K562 (cell line): ENCODE data around the gene TIMM17A. TPM values are rescaled to one million over a fixed set of nuclear protein-coding genes. Genes with fewer than 3 reads are reported as not detected.

Experiments
- BCL6 ChIP-seq: fragments of 250-450 bp; sonication (Bioruptor Pico); IDR thresholded peaks from 2 replicates; pipeline ENCODE4 v1.4.0; 2020
- DMBX1 ChIP-seq: fragments of 250-450 bp; sonication (Bioruptor Pico); IDR thresholded peaks from 2 replicates; pipeline ENCODE4 v1.8.0; 2022; ENCODE audit warnings: inconsistent platforms, mild to moderate bottlenecking, moderate library complexity, borderline replicate concordance
- E2F4 ChIP-seq: sonication (generic); formaldehyde crosslinking; IDR thresholded peaks from 2 replicates; pipeline ENCODE4 v1.8.0; 2022; ENCODE audit warnings: mild to moderate bottlenecking, low read depth, missing genetic modification reagents
- ELK3 ChIP-seq: fragments of 450-650 bp; formaldehyde crosslinking; IDR thresholded peaks from 2 replicates; pipeline ENCODE4 v1.4.0; 2020; ENCODE audit warnings: mild to moderate bottlenecking
- FOXO4 ChIP-seq: fragments of 450-650 bp; formaldehyde crosslinking; IDR thresholded peaks from 2 replicates; pipeline ENCODE4 v1.4.0; 2020; ENCODE audit warnings: mild to moderate bottlenecking, moderate library complexity
- HDAC3 ChIP-seq: fragments of 450-650 bp; IDR thresholded peaks from 2 replicates; pipeline ENCODE4 v1.6.1; 2018; ENCODE audit warnings: borderline replicate concordance, mild to moderate bottlenecking, moderate library complexity; ENCODE audit not compliant: partially characterized antibody
- HNRNPH1 ChIP-seq: fragments of 200-400 bp; formaldehyde crosslinking; optimal IDR thresholded peaks from 2 replicates; pipeline ENCODE3; 2017; ENCODE audit warnings: low read depth, mild to moderate bottlenecking, low read length, moderate library complexity
- JUN ChIP-seq, 2 experiments: sonication (generic) in 1 of 2; formaldehyde crosslinking in 1 of 2; IDR thresholded peaks; 2 replicates each; pipeline versions ENCODE4 v1.6.1 to v1.8.0; 2012 to 2022; ENCODE audit warnings: borderline replicate concordance in 2 of 2, mild to moderate bottlenecking in 2 of 2, improper control_type of control experiment in 1 of 2, low read depth in 1 of 2, low read length in 1 of 2, missing genetic modification reagents in 1 of 2
- KAT7 ChIP-seq: sonication (generic); formaldehyde crosslinking; IDR thresholded peaks from 2 replicates; pipeline ENCODE4 v1.8.0; 2022; ENCODE audit warnings: missing genetic modification reagents, mild to moderate bottlenecking, borderline replicate concordance
- KLF6 ChIP-seq: fragments of 250-450 bp; sonication (Bioruptor Pico); IDR thresholded peaks from 2 replicates; pipeline ENCODE4 v1.4.0; 2020; ENCODE audit warnings: mild to moderate bottlenecking, moderate library complexity, borderline replicate concordance
- MCM3 ChIP-seq: fragments of 450-650 bp; IDR thresholded peaks from 2 replicates; pipeline ENCODE4 v1.6.1; 2016
- PRMT5 ChIP-seq: sonication (generic); formaldehyde crosslinking; IDR thresholded peaks from 2 replicates; pipeline ENCODE4 v1.5.0; 2020; ENCODE audit warnings: missing genetic modification reagents
- RBFOX2 ChIP-seq: fragments of 200-400 bp; formaldehyde crosslinking; IDR thresholded peaks from 2 replicates; pipeline ENCODE4 v1.6.1; 2017; ENCODE audit warnings: low read depth, mild to moderate bottlenecking, low read length, moderate library complexity
- SIRT6 ChIP-seq: IDR thresholded peaks from one replicate; pipeline ENCODE4 v1.6.1; 2012; ENCODE audit warnings: low read depth, mild to moderate bottlenecking, control low read depth, inconsistent platforms, low read length, moderate library complexity
- TFAP4 ChIP-seq: sonication (generic); formaldehyde crosslinking; IDR thresholded peaks from 2 replicates; pipeline ENCODE4 v1.8.0; 2022; ENCODE audit warnings: missing genetic modification reagents, mild to moderate bottlenecking, moderate library complexity, borderline replicate concordance
- ZBTB12 ChIP-seq: fragments of 250-450 bp; sonication (Bioruptor Pico); IDR thresholded peaks from 2 replicates; pipeline ENCODE4 v1.4.0; 2020
- ZNF253 ChIP-seq: fragments of 250-450 bp; sonication (Bioruptor Pico); conservative IDR thresholded peaks from 2 replicates; pipeline ENCODE4 v1.6.1; 2021; ENCODE audit warnings: mild to moderate bottlenecking
- ZNF277 ChIP-seq: fragments of 250-450 bp; sonication (Bioruptor Pico); IDR thresholded peaks from 2 replicates; pipeline ENCODE4 v1.8.0; 2022; ENCODE audit warnings: inconsistent platforms, mild to moderate bottlenecking, moderate library complexity, borderline replicate concordance
- ZNF583 ChIP-seq: fragments of 250-450 bp; sonication (Bioruptor Pico); IDR thresholded peaks from 2 replicates; pipeline ENCODE4 v1.4.0; 2020
- ZSCAN32 ChIP-seq: fragments of 450-650 bp; formaldehyde crosslinking; IDR thresholded peaks from 2 replicates; pipeline ENCODE4 v1.4.0; 2020; ENCODE audit warnings: mild to moderate bottlenecking, moderate library complexity
- polyA plus RNA-seq, 8 experiments: library from polyadenylated mRNA; depleted of rRNA in 4 of 8; stranded (reverse) in 5 of 8; unstranded in 3 of 8; fragments of >200 nt; fragmentation: Nextera tagmentation in 2 of 8; fragmentation: Illumina TruSeq in 1 of 8; extraction: Ambion mirVana in 2 of 8; extraction: Trizol in 1 of 8; gene quantifications; 2 replicates each; pipeline versions ENCODE4 v1.2.1 to v1.2.3, GENCODE V29; 2011 to 2014; ENCODE audit warnings: inconsistent platforms in 1 of 8, missing spikeins in 1 of 8
- total RNA-seq, 7 experiments: library from RNA; depleted of rRNA in 6 of 7; stranded (reverse); fragments of >200 nt in 6 of 7; fragmentation: Illumina TruSeq in 2 of 7; extraction: Trizol in 2 of 7; gene quantifications; 2 replicates each; pipeline versions ENCODE4 v1.2.1 to v1.2.3, GENCODE V29; 2011 to 2021; ENCODE audit warnings: low replicate concordance in 1 of 7

The TIMM17A gene
- total and polyA plus RNA-seq, 9 of the 15 experiments (the other 6 are each of a cell fraction or from before 2014, with no cell fraction given): 116 to 744 (median 180) TPM

GRCh38 chr1:201955009-201955728, at the start of gene TIMM17A (continued):
- TF ChIP-seq FOXO4 (CRISPR knock-in tag): no peak
- no peak for TF ChIP-seq HNRNPH1
- TF ChIP-seq KAT7 (CRISPR knock-in tag): no peak; the same call in 1 of the 2 replicates
- no peak for TF ChIP-seq MCM3
- TF ChIP-seq ZNF583 (CRISPR knock-in tag): no peak
- no peak for TF ChIP-seq ZNF277 (CRISPR knock-in tag)
- no peak for TF ChIP-seq ZSCAN32
- no peak for TF ChIP-seq ZNF253 (CRISPR knock-in tag)
- TF ChIP-seq ZBTB12 (CRISPR knock-in tag): 0 out of 2 replicates have a peak, but pooled peaks have one; percentile 32
- TF ChIP-seq KLF6 (CRISPR knock-in tag): no peak; the same call in 1 of the 2 replicates
- no peak for TF ChIP-seq HDAC3
- TF ChIP-seq TFAP4 (CRISPR knock-in tag): peak; percentile 86
- TF ChIP-seq BCL6 (CRISPR knock-in tag): no peak
- TF ChIP-seq JUN (IDR thresholded peaks at IDR 0.05; ENCODE audit: borderline replicate concordance, low read depth, low read length): peak; percentile 5; the same call in 1 of the 2 replicates
- TF ChIP-seq JUN (CRISPR knock-in tag; IDR thresholded peaks at IDR 0.05; ENCODE audit: borderline replicate concordance): peak; percentile 79; the same call in 1 of the 2 replicates
- TF ChIP-seq RBFOX2: peak; percentile 100
- 0 out of 2 replicates have a peak, but pooled peaks have one; percentile 35 for TF ChIP-seq DMBX1
- peak; percentile 84; the same call in 1 of the 2 replicates for TF ChIP-seq E2F4
- no peak for TF ChIP-seq ELK3 (CRISPR knock-in tag)
- TF ChIP-seq SIRT6: no peak
- TF ChIP-seq PRMT5 (CRISPR knock-in tag): no peak
